ENCODE measurements around the gene TP53I13. TPM values are rescaled to one million over a fixed set of nuclear protein-coding genes. Genes with fewer than 3 reads are reported as not detected.

The TP53I13 gene
- total and polyA plus RNA-seq, 2 of the 4 experiments (the other 2 are of a cell fraction) = 22.0 to 48.3 TPM

- ChIA-PET CTCF (no interaction called here), POLR2A (ENCODE audit: unreplicated experiment) (no interaction called here)
- Histone ChIP-seq H3K23ac (ENCODE audit: low read depth, low read length) (no peak overlapping the region), H3K4me2 (ENCODE audit: low read depth, low read length) (no peak overlapping the region), H2AK5ac (ENCODE audit: low read depth, low read length) (no peak overlapping the region), H3K27me3 (ENCODE audit: control insufficient read depth, insufficient read depth, low read length) (no peaks in the 10 kb centered on the region), H4K91ac (ENCODE audit: insufficient read depth, low read depth, low read length) (no peak overlapping the region), H3K9ac (ENCODE audit: low read depth, low read length) (no peak overlapping the region), H3K9me3 (ENCODE audit: control insufficient read depth, insufficient read depth, low read length) (no peaks in the 10 kb centered on the region), H3K36me3 (ENCODE audit: control insufficient read depth, insufficient read depth, low read length) (peaks cover 34% of the 10 kb centered on the region), H3K9me1 (ENCODE audit: insufficient read depth, low read length) (no peaks in the 10 kb centered on the region), H2AK9ac (replicated peaks; ENCODE audit: low read depth, low read length, poor library complexity) (no peak overlapping the region), H2AFZ (replicated peaks; ENCODE audit: low read length, poor library complexity) (no peak overlapping the region), H4K5ac (ENCODE audit: low read depth, low read length) (no peak overlapping the region), H4K8ac (ENCODE audit: low read depth in 2 of 2, low read length in 2 of 2) (no peak overlapping the region), H3K18ac (ENCODE audit: low read depth, low read length) (no peak overlapping the region), H3K14ac (replicated peaks; ENCODE audit: low read depth, low read length) (no peak overlapping the region), H2BK15ac (ENCODE audit: low read depth, low read length) (no peak overlapping the region), H3K79me1 (ENCODE audit: low read depth in 1 of 2, low read length in 2 of 2) (peaks cover 9 to 34% of the 10 kb centered on the region in 2 experiments; a peak in 3 of 4 replicates), H3K4me3 (ENCODE audit: insufficient read depth, low read depth, low read length) (no peak overlapping the region), H2BK20ac (ENCODE audit: low read depth, low read length) (no peak overlapping the region), H2BK120ac (ENCODE audit: low read depth, low read length) (no peak overlapping the region), H2BK5ac (ENCODE audit: low read depth, low read length, poor library complexity, severe bottlenecking) (no peak overlapping the region), H4K20me1 (ENCODE audit: insufficient read depth, low read length) (peaks cover 3% of the 10 kb centered on the region; the same call in 1 of the 2 replicates), H3K27ac (ENCODE audit: insufficient read depth, low read length) (no peak overlapping the region), H3K4ac (ENCODE audit: low read depth, low read length) (no peak overlapping the region), H3K56ac (ENCODE audit: extremely low read depth, insufficient read depth, low read length) (no peak overlapping the region), H3K4me1 (ENCODE audit: control insufficient read depth, insufficient read depth, low read length) (no peaks in the 10 kb centered on the region)
- 100% methylated on average over 1 of the region's 3 CpGs; no CpG with 5 or more reads in 1 of the 2 experiments for WGBS, 2 experiments (ENCODE audit: extremely low coverage in 2 of 2, insufficient read length in 1 of 2)
- ATAC-seq (ENCODE audit: low read depth) = no peak
- in situ Hi-C loops (cut with MboI; ENCODE audit: low sequenced_read_pairs) (no loop called here), dilution Hi-C loops (cut with HindIII; ENCODE audit: low sequenced_read_pairs, unreplicated experiment) (no loop called here), intact Hi-C loops (cut with micrococcal nuclease) (no loop called here)
- no TSS peak for BruUV-seq (replicated peaks)
- no peak for DNase-seq
- TF ChIP-seq RCOR1 (IDR thresholded peaks at IDR 0.05; ENCODE audit: insufficient replicate concordance, low read length) (no peak), CEBPB (IDR thresholded peaks at IDR 0.05; ENCODE audit: low read depth, low read length) (peak; percentile 57)
Measured at GRCh38 chr17:29526322-29526721, 42.2 kb upstream of the TP53I13 start.

Data from IMR-90 (cell line).